Fibroblast of mammary gland (primary cell): ENCODE results near the gene BEGAIN.

ENCODE experiments used
- DNase-seq: peaks from one replicate; pipeline ENCODE4 v3.0.0-alpha.2; 2010; ENCODE audit warnings: low read depth
- H3K4me3 ChIP-seq: 2 replicates; pipeline ENCODE4 v1.5.1; 2011; ENCODE audit warnings: low read depth, mild to moderate bottlenecking, low read length, moderate library complexity; ENCODE audit not compliant: control insufficient read depth
- CTCF ChIP-seq: conservative IDR thresholded peaks from 2 replicates; pipeline ENCODE4 v1.5.1; 2011; ENCODE audit warnings: low read depth, low read length, inconsistent platforms; ENCODE audit not compliant: control insufficient read depth, insufficient read depth

The BEGAIN gene

GRCh38 chr14:100592461-100592891, 5.3 kb upstream of the BEGAIN start:
- no peak overlapping the region for H3K4me3 ChIP-seq
- DNase-seq: no peak
- TF ChIP-seq CTCF: no peak

GRCh38 chr14:100591453-100592371, 4.5 kb upstream of the BEGAIN start:
- DNase-seq: no peak
- TF ChIP-seq CTCF: no peak

GRCh38 chr14:100590726-100591452, 3.7 kb upstream of the BEGAIN start:
- no peak for DNase-seq
- TF ChIP-seq CTCF: no peak
- H3K4me3 ChIP-seq: no peak overlapping the region

More at GRCh38 chr14:100591453-100592371, 4.5 kb upstream of the BEGAIN start:
- H3K4me3 ChIP-seq: no peak overlapping the region

GRCh38 chr14:100589760-100590469, 2.7 kb upstream of the BEGAIN start:
- DNase-seq: no peak
- TF ChIP-seq CTCF: no peak

GRCh38 chr14:100589071-100589759, 2.0 kb upstream of the BEGAIN start:
- H3K4me3 ChIP-seq: no peak overlapping the region
- no peak for DNase-seq
- no peak for TF ChIP-seq CTCF

More at GRCh38 chr14:100589760-100590469, 2.7 kb upstream of the BEGAIN start:
- H3K4me3 ChIP-seq: no peak overlapping the region

GRCh38 chr14:100588671-100589070, 1.5 kb upstream of the BEGAIN start:
- DNase-seq: no peak
- TF ChIP-seq CTCF: no peak

More at GRCh38 chr14:100588671-100589070, 1.5 kb upstream of the BEGAIN start:
- H3K4me3 ChIP-seq: no peak overlapping the region
